NCI-H460 (cell line): Measurements from ENCODE around the gene TNNI2. TPM values are rescaled to one million over a fixed set of nuclear protein-coding genes. Genes with fewer than 3 reads are reported as not detected.
"Not testable (repeated sequence)": the region's sequence is repeated elsewhere in the genome, so short reads cannot be mapped to it uniquely, and the experiment has no call there.

Experiments
- DNase-seq: peaks from one replicate; pipeline ENCODE4 v3.0.0-alpha.2; 2016; ENCODE audit warnings: low read depth; ENCODE audit errors: extremely low read depth
- polyA plus RNA-seq: library from polyadenylated mRNA; depleted of rRNA; stranded (reverse); fragments of >200 nt; gene quantifications from 2 replicates; pipeline ENCODE4 v1.2.3, GENCODE V29; 2014; cell fraction: nucleus; rRNA removed
- total RNA-seq: library from RNA; depleted of rRNA; stranded (reverse); fragments of >200 nt; shearing (Covaris generic); gene quantifications from 2 replicates; pipeline ENCODE4 v1.2.3, GENCODE V29; 2014; rRNA removed

Gene TNNI2
- not detected in 2 replicates for total RNA-seq
- not detected in 2 replicates for polyA plus RNA-seq

DNA sequence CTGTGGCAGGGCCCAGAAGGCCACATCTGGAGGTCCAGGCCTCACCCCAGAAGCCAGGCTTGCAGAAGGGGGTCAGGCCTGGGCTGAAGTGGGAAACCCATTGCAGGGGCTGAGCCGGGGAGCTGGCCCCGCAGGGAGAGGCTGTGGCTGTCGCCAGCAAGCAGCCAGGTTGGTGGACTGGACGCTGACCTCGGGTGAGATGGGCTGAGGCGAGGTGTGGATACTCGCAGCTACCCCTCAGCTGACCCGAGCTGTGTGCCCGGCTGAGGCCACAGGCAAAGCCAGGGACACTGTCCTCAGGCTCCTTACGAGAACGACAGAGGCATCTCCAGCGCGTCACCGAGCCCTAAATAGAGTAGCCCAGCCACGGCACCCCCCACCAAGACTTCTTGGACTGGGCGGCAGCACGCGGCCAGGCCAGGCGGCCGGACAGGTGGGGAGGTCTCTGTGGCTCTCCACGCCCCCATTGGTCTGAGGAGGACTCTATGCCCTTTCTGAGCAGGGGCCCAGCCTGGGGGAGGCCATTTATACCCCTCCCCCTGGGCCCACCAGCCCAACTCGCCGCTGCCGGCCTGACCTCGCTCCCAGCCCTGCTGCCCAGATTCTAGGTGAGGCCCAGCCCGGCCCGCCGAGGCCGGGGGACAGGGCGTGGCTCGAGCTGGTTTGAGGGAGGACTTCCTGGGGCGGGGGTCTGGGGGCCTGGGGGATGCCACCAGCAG is at the start of gene TNNI2:
TSS of gene TNNI2 (plus strand) at position 556 of the 719 bp plus-strand sequence. CDS start 716 bp downstream, outside the sequence.
- no peak for DNase-seq

DNA sequence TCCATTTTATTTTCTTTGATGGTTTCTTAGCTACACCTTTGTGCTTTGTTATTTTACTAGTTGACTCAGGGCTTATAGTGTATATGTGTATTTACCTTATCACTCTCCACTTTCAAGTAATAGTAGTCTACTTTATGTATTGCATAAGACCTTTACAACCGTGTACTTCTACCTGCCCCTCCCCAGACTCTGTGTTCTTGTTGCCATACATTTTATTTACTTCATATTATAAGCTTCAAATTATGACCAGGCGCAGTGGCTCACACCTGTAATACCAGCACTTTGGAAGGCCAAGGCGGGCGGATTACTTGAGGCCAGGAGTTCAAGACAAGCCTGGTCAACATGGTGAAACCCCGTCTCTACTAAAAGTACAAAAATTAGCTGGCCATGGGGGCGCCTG is 46.9 kb upstream of the TNNI2 start:
- DNase-seq: no peak

DNA sequence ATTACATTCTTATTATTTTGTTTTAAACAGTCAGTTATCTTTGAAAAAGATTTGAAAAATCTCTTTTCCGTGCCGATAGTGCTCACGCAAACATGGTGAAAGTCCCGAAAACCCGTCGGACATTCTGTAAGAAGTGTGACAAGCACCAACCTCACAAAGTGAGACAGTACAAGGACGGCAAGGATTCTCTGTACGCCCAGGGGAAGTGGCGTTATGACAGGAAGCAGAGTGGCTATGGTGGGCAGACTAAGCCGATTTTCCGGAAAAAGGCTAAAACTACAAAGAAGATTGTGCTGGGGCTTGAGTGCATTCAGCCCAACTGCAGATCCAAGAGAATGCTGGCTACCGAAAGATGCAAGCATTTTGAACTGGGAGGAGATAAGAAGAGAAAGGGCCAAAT is 46.3 kb upstream of the TNNI2 start:
- no peak for DNase-seq

DNA sequence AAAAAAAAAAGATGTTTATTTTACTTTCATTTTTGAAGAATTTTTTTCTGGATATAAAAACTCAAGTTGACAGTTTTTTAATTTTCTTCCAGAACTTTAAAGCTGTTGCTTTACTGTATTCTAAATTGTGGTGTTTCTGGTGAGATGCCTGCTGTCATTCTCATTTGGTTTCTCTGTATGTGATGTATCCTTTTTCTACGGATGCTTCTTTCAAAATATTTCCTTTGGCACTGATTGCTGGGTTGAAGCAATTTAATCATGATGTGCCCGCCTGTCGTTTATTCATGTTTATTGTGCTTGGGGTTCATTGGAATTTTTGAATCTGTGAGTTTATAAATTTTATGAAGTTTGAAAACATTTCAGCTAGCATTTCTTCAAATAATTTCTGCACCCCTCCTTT is 45.7 kb upstream of the TNNI2 start:
- no peak for DNase-seq

DNA sequence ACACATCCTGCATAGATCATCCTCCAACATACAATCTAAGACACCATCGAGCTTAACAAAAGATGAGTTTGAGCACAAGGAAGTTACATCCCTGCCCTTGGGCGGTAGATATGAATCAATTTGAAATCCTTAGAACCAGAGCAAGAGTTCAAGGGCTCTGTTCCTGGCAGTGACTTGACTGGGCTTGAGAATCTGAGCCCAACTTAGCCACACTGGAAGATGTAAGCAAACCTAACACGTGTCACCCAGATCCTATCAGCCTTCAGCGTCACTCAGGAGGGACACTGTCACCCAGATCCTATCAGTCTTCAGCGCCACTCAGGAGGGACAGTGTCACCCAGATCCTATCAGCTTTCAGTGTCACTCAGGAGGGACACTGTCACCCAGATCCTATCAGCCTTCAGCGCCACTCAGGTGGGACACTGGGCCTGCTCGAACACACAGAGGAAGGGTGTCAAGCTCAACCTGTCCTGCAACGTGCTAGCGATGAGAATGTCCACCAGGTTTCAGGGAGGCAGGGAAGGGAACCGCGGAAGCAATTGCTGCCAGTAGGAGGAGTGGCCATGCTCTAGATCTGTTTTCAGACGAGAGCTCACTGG is 42.3 kb upstream of the TNNI2 start:
- DNase-seq: no peak

DNA sequence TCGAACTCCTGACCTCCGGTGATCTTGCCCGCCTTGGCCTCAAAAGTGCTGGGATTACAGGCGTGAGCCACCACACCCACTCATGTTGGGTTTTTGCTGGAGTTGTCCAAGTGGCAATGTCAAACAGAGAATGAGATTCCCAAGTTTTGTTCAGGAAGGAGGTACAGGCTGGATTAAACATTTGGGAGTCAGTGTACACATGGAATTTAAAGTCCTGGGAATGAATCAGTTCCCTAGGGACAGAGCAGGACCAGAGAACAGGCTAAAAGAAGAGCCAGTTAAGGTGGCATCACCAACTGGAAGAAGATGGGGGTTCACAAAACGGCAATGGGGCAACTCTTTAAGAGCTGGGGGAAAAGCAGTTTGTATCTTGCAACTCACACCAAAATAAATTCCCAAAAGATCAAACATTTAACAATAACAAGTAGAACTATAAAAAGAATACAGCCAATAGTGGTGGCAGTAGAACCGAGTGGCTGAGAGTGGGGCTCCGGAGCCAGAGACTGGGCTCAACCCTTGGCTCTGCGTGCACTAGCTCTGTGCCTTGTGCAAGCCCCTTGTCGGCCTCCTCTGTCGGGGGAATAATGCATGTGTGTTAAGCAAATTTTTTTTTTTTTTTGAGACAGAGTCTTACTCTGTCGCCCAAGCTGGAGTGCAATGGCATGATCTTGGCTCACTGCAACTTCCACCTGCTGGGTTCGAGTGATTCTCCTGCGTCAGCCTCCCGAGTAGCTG is 41.2 kb upstream of the TNNI2 start:
- no peak for DNase-seq

DNA sequence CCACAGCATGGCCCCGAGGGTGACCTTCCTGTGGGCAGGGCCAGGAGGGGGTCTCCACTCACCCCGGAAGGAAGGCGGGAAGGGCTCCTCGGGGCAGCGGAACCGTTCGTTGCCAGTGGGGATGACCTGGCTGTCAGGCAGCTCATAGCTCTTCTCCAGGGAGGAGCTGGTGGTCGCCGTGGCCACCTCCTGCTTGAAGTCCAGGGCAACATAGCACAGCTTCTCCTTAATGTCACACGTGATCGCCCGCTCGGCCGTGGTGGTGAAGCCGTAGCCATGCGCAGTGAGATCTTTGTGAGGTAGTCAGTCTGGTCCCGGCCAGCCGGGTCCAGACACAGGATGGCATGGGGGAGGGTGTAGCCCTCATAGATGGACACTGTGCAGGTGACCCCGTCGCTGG is 35.5 kb upstream of the TNNI2 start:
- DNase-seq: no peak

DNA sequence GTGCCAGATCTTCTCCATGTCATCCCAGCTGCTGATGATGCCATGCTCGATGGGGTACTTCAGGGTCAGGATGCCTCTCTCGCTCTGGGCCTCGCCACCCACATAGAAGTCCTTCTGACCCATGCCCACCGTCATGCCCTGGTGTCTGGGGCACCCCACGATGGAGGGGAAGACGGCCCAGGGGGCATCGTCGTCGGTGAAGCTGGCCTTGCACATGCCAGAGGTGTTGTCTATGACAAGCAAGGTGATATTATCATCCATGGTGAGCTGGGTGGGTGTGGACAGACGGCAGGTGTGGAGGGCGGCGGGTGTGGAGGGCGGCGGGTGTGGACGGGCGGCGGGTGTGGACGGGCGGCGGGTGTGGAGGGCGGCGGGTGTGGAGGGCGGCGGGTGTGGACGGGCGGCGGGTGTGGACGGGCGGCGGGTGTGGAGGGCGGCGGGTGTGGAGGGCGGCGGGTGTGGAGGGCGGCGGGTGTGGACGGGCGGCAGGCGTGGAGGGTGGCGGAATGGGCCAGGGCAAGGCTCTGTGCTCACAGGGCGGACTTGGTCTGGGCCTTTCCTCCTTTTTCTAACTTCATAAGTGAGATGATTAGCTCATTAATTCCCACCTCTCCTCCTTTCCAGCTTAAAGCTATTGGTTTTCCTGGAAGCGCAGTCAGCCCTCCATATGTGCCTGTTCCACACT is 34.8 kb upstream of the TNNI2 start:
- DNase-seq: not testable (repeated sequence)

DNA sequence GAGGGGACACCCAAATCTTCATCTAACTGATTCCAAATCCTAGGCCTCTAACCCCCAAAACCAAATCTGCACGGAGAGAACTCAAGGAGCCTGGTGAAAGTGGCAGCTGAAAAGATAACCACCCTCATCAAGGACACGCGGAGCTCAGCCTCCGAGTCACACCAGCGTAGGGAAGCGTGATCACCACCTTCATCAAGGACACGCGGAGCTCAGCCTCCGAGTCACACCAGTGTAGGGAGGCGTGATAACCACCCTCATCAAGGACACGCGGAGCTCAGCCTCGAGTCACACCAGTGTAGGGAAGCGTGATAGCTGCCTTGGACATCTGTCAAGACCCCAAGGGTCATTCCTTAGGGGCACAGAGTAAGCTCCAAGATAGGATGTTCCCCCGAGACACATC is 33.3 kb upstream of the TNNI2 start:
- DNase-seq: no peak

DNA sequence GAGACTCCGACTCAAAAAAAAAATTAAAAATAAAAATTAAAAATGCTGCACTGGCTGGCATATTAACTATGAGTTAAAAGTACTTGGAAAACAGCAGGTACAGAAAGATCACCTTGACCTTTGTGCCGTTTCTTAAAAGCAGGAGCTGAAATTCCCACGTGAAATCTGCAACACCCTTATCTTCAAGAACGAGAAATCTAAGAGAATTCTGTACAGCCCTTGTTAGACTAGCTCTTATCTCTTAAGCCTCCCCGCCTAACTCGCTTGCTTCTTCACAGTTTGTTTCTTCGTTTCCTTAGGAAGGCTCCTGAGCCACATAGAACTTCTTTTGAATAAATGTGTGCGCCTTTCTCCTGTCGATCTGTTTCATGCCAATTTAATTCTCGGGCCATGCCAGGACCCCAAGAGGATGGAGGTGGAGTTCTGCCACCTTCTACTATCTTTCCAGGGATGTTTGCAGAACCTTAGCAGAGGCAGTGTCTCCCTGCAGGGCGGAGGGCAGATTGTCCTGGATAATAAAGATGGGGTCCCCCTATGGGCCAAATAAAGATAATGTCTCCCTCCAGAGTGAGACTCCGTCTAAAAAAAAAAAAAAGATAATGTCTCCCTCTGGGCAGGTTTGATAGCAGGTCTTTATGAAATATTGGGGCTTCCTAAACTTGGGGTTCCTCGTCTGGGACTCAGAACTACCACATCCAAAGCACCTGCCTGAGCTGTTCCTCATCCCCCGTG is 31.4 kb upstream of the TNNI2 start:
- no peak for DNase-seq

DNA sequence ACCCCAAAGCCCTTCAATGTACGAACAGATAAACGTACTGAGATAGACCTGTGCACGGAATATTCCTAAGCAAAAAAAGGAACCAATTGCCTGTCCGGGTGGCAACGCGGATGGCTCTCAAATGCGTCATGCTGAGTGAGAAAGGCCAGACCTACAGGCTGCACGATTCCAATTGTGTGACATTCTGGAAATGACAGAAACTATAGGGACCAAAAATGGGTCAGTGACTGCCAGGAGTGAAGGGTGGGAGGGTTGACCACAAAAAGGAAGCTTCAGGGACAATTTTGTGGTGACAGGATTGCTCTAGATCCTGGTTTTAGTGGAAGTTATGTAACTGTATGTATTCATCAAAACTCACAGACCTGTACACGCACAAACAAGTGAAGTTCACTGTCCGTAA is 28.0 kb upstream of the TNNI2 start:
- no peak for DNase-seq

DNA sequence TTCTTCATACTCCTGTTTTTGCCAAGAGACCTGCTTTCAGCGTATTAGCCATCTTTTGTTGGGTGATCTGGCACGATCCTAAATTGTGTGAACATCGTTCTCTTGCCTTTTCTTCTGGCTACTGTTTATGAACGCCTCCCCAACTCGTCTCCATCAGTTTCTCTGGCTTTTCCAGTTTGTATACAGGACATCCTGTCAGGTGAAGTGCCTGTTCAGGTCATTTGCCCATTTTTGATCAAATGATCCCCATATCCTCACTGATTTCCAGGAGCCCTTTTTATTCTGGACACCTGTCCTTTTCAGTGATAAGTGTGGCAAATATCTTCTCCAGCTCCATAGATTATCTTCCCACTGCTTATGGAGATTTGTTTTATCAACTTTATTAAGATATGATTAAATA is 26.5 kb upstream of the TNNI2 start:
- no peak for DNase-seq

DNA sequence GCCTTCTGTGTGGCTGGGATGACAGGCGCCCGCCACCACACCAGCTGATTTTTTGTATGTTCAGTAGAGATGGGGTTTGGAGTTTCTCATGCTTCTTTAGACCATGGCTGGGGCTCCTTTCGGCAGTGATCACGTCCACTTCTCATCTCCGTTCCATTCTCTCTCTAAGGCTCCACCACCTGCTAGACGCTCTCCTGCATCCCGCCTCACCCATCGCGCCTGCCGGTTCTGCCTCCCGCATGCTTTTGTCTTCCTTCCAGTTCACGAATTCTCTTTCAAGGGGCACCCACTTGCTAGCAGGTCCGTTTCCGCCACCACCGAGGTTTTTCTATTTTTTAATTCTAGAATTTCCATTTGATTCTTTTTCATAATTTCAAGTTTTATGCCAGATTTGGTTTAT is 26.0 kb upstream of the TNNI2 start:
- DNase-seq: no peak

DNA sequence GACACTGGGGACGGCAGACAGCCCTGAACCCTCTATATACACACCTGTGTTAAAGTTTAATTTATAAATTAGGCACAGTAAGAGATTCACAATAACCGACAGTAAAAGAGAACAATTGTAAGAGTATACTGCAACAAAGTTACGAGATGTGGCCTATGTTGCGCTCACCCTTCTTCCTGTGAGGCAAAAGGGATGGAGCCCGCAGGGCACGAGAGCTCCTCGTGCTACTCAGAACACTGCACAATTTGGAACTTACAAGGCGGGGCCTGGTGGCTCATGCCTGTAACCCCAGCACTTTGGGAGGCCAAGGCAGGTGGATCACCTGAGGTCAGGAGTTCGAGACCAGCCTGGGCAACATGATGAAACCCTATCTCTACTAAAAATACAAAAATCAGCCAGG is 25.4 kb upstream of the TNNI2 start:
- not testable (repeated sequence) for DNase-seq

DNA sequence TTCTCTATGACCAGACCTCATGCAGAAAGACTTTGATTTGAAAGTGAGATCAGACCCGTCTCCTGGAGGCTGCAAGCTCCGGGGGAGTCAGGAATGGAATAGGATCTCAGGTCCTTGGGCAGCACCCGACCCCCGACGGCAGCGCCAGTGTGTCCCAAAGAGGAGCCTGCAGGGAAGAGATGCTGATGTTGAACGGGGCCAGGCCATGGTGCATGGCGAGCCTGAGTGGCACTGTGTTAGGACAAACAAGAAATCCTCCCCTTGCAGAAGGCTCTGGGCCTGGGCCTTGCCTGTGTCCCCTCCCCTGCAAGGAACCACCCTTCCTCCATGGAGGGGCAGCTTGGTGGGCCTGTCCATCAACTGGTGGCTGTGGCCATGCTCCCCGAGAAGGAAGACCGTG is 24.1 kb upstream of the TNNI2 start:
- DNase-seq: no peak

DNA sequence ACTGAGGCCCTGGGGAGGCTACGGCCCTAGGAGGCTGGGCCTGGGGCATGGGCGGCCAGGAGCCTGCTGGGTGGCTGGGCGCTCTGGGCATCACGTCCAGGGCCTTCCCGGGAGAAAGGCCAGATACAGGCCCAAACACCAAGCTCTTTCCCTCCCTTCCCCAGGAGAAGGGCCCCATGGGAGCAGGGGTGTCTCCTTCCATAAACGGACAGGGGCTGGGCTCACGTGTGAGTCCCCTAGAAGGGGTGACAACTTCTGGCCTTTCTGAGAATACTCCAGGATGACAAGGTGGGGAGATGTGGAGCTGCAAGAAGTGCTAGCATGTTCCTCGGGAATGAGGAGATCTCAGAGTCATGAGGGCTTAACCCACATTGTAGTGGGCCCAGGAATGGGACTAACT is 23.5 kb upstream of the TNNI2 start:
- no peak for DNase-seq

DNA sequence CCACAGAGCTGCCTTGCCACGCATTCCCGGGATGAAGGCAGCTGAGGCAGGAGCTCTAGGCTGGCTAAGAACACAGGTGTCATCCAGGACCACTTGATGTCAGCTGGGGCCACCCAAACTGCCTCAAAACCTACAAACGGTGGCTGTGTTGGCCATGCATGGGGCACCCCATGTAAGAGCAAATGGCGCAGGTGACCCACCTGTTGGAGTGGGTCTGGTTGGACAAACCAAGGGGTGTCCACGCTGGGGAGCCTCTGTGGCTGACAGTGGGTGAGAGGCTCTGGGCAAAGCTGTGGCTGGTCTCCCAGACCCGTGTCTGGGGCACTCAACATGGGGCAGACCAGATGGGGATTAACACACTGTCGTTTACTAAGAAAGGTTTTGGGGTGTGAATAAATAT is 23.0 kb upstream of the TNNI2 start:
- DNase-seq: no peak

DNA sequence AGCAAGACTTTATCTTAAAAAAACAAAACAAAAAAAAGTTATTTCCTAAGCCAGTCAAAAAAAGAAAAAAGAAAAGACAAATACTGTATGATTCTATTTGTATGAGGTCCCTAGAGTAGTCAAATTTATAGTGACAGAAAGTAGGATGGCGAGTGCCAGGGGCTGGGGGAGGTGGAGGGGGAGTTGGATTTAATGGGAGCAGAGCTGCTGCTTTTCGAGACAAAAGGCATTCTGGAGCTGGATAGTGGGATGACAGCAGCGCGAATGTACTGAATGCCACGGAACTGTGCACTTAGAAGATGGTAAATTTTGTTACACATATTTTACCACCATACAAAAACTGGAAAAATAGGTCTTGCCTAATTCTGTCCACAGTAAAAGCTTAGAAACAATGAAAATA is 21.8 kb upstream of the TNNI2 start:
- no peak for DNase-seq

DNA sequence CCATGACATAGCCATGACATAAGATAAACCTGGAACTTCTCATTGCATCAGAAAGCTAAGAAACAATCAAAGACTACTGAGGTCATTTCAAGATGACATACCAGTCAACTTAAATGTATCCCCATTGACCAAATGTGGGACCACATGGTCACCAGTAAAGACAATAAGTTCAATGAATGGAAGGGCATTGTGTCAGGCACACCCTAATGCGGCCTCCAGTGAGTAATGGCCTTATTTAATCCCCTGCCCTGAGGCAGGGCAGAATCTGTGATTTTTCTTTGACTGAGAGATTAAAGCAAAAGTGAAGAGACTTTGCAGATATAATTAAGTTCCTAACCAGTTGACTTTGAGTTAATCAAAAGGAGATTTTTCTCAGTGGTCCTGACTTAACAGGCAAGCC is 21.3 kb upstream of the TNNI2 start:
- no peak for DNase-seq

DNA sequence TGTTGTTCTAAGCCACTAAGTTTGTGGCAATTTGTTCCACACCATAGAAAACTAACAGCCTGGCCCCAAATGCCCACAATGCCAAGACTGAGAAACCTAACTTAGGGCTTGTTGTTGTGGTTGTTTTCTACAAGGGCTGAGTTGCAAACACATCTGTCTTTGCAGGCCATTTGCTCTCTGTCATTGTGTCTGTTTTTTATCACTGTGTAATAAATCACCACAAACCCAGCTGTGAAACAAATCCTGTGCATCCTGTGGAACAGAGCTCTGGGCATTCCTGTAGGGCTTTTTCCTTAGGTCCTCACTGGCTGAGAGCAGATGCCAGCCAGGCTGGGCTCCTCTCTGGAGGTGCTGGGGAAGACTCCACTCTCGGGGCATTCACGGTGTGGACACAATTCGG is 19.7 kb upstream of the TNNI2 start:
- no peak for DNase-seq
